ENCODE data around the gene ZNF468.
"Not testable (repeated sequence)": the region's sequence is repeated elsewhere in the genome, so short reads cannot be mapped to it uniquely, and the experiment has no call there.

DNA sequence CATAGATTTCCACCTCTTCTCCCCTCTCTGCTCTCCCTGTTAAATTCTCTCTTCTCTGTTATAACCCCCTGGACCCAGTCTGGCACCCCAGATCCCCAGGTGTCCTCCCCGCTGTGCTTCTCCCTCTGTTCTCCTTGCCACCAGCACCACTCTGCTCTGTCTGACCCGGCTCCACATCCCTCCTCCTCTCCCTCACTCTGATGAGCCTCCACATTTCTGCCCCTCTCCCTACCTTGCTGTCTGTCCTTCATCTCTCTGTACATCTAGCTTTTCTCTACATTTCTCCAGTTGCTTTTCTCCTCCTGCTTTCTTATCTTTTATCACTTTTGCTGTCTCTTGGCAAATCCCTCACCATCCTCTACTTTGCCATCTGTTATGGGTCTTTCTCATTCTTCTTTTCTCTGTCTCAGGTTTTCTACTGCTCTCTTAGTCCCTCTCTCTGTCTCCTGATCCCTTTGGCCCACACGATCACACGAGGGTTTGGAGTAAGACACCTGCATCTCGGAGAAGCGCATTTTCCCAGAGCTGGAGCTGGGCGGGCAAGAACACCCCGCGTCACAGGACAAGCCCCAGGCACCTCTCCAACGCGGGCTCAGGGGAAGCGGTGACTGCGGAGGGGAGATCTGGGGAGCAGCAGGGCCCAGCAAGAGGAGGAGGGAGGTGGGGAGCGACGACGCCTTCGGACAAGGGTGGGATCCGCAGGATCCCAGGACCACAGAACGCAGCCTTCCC, 36.8 kb downstream of the ZNF468 start:
- not testable (repeated sequence) for TF ChIP-seq EZH2phosphoT487 (IDR thresholded peaks at IDR 0.05; ENCODE audit: insufficient read depth, low read depth); EZH2 (IDR thresholded peaks at IDR 0.05; ENCODE audit: insufficient read depth, poor library complexity, severe bottlenecking)
